Upper lobe of left lung (tissue), 6 donors: Measurements from ENCODE around the gene H6PD. TPM values are rescaled to one million over a fixed set of nuclear protein-coding genes. Genes with fewer than 3 reads are reported as not detected.

ENCODE experiments used
- ATAC-seq, 2 donors: fragments of 200-7000 bp; cut with Tn5 transposase; one replicate each; pipeline ENCODE4 v1.9.1; 2022; ENCODE audit warnings: mild to moderate bottlenecking in 2 of 2, moderate library complexity in 2 of 2; ENCODE audit not compliant: low FRiP score in 2 of 2
- DNase-seq, 2 donors: peaks; one replicate each; pipeline ENCODE4 v3.0.0-alpha.2; 2019 to 2020
- H3K27ac ChIP-seq, 4 donors: fragments of 200-600 bp; sonication (generic); one replicate each; pipeline ENCODE4 v1.5.1; 2016 to 2019
- H3K27me3 ChIP-seq, 4 donors: fragments of 200-600 bp; sonication (generic); one replicate each; pipeline ENCODE4 v1.5.1; 2017 to 2019
- H3K36me3 ChIP-seq, 4 donors: fragments of 200-600 bp; sonication (generic); one replicate each; pipeline ENCODE4 v1.5.1; 2016 to 2019
- H3K4me1 ChIP-seq, 4 donors: fragments of 200-600 bp; sonication (generic); one replicate each; pipeline ENCODE4 v1.5.1; 2018 to 2019
- H3K4me3 ChIP-seq, 4 donors: fragments of 200-600 bp; sonication (generic); one replicate each; pipeline ENCODE4 v1.5.1; 2017 to 2019; ENCODE audit warnings: mild to moderate bottlenecking in 2 of 4, moderate library complexity in 1 of 4
- H3K9me3 ChIP-seq, 4 donors: fragments of 200-600 bp; sonication (generic); one replicate each; pipeline ENCODE4 v1.5.1; 2018 to 2019
- EP300 ChIP-seq, 4 donors: sonication (generic); formaldehyde crosslinking; IDR thresholded peaks; one replicate each; pipeline ENCODE4 v1.5.1; 2017; ENCODE audit warnings: antibody characterized with exemption in 4 of 4, control low read depth in 2 of 4
- POLR2A ChIP-seq, 4 donors: fragments of 450-650 bp; IDR thresholded peaks; one replicate each; pipeline ENCODE4 v1.5.1; 2016 to 2017; ENCODE audit warnings: antibody characterized with exemption in 4 of 4, mild to moderate bottlenecking in 2 of 4
- POLR2AphosphoS5 ChIP-seq, 2 donors: sonication (generic); formaldehyde crosslinking; IDR thresholded peaks; one replicate each; pipeline ENCODE4 v1.5.1; 2017; ENCODE audit warnings: antibody characterized with exemption in 2 of 2
- WGBS, 2 donors: methylation state at CpG; one replicate each; pipeline ENCODE4 v1.1.5; 2017 to 2018; 5-methylcytosine and 5-hydroxymethylcytosine counted together
- total RNA-seq, 6 donors: library from RNA; depleted of rRNA in 4 of 6; stranded (reverse); fragments of >200 nt in 4 of 6; gene quantifications; one replicate each; pipeline versions ENCODE4 v1.1.0 to v1.2.1, GENCODE V29; 2016 to 2021
- TF ChIP-seq, protein P1 (sequence below), 6 experiments: fragments of 450-650 bp in 4 of 6; fragments of 200-600 bp in 2 of 6; sonication (generic) in 2 of 6; IDR thresholded peaks; one replicate each; pipeline ENCODE4 v1.5.1; 2016 to 2019; ENCODE audit warnings: antibody characterized with exemption in 6 of 6
- donor health status: DM: no; HTN: no; CAD: no; lungs with moderate emphysema.
- donor health status: DM: no; HTN: yes; CAD: no; lungs with severe emphysema.

H6PD gene
- total RNA-seq, 6 donors from 2014 or later, result 36.7 to 57.0 (median 44.5) TPM

DNA sequence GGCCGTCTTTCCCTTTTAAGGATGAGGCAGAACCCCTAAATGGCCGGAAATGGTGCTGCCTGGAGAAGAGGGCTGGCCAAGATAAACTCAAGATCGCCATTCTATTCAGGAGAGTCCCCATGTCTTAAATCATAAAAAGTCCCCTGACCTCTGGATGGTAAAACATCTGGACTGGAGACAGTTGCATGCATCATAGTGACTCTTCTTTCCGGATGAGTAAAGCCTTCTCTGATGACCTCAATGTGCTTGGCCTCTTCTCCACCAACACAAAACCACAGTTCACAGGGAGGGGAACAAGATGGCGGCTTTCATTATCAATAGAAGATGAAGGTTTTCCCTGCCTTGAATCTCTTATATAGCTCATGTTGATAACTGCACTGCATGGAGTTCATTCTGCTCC lies 27.5 kb upstream of the H6PD start:
- no peak for DNase-seq
- Histone ChIP-seq H3K4me1 (peaks cover 5 to 9% (median 7%) of the 10 kb centered on the region in 4 donors), H3K9me3 (no peaks in the 10 kb centered on the region), H3K27ac (no peak overlapping the region), H3K4me3 (no peak overlapping the region), H3K36me3 (no peaks in the 10 kb centered on the region), H3K27me3 (peaks cover 0 to 9% (median 0%) of the 10 kb centered on the region in 4 donors)
- TF ChIP-seq EP300 (IDR thresholded peaks at IDR 0.05) (no peak), POLR2AphosphoS5 (IDR thresholded peaks at IDR 0.05) (no peak), POLR2A (IDR thresholded peaks at IDR 0.05) (no peak)
- TF ChIP-seq, protein P1, sequence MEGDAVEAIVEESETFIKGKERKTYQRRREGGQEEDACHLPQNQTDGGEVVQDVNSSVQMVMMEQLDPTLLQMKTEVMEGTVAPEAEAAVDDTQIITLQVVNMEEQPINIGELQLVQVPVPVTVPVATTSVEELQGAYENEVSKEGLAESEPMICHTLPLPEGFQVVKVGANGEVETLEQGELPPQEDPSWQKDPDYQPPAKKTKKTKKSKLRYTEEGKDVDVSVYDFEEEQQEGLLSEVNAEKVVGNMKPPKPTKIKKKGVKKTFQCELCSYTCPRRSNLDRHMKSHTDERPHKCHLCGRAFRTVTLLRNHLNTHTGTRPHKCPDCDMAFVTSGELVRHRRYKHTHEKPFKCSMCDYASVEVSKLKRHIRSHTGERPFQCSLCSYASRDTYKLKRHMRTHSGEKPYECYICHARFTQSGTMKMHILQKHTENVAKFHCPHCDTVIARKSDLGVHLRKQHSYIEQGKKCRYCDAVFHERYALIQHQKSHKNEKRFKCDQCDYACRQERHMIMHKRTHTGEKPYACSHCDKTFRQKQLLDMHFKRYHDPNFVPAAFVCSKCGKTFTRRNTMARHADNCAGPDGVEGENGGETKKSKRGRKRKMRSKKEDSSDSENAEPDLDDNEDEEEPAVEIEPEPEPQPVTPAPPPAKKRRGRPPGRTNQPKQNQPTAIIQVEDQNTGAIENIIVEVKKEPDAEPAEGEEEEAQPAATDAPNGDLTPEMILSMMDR (IDR thresholded peaks at IDR 0.05), result no peak
- ATAC-seq, result peak in 1 of 2 donors; percentile 39
- 86 to 88% methylated on average over 5 of the region's 5 CpGs for WGBS, 2 donors

DNA sequence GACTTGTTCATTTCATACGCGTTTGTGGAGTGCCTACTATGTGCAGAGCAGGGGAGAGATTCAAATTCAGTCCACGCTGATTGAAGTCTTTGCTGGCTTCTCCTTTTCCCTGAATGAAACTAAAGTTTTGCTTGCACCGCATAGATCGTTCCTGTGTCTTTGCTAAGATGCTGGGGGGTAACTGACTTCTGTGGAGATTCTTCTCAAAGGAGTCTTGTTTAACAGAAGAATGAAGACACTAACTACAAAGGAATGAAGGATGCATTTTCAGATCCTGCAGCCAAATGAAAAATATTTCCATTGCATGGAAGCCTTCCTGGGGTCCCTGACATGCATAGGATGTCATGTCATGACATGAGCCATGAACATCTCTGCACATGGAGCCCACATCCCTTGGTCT lies 26.9 kb upstream of the H6PD start:
- TF ChIP-seq, protein P1 (IDR thresholded peaks at IDR 0.05), result no peak
- TF ChIP-seq POLR2AphosphoS5 (IDR thresholded peaks at IDR 0.05) (no peak), EP300 (IDR thresholded peaks at IDR 0.05) (no peak), POLR2A (IDR thresholded peaks at IDR 0.05) (no peak)
- Histone ChIP-seq H3K36me3 (no peaks in the 10 kb centered on the region), H3K4me3 (no peak overlapping the region), H3K27ac (no peak overlapping the region), H3K4me1 (peaks cover 0 to 3% (median under 1%) of the 10 kb centered on the region in 4 donors), H3K27me3 (peaks cover 0 to 3% (median 0%) of the 10 kb centered on the region in 4 donors), H3K9me3 (no peaks in the 10 kb centered on the region)
- no peak for ATAC-seq
- DNase-seq, result no peak
- 94% methylated on average over 5 of the region's 5 CpGs for WGBS, 2 donors

DNA sequence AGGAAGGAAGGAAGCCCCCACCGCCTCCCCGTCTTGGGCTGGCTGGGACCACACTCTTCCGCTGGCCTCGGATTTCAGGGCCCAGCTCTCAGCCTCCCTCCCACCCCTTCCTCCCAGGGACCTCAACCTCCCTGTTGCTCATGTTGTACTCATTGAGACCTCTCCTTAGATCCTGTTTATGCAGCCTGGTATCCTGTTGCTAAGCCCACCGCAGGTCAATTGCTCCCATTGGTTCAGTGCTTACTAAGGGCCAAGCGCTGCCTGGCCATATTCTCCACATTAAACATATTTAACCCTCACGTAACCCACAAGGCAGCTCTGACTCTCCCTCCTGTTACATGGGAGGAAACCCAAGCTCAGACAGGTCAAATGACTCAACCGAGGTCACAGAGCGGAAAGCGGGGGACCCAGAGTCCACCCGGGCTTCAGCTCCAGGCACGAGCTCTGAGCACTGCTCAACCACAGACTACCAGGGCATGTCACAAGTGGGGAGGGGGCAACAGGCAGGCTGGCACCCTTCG lies 23.2 kb upstream of the H6PD start:
- Histone ChIP-seq H3K4me1 (no peaks in the 10 kb centered on the region), H3K4me3 (no peak overlapping the region), H3K36me3 (no peaks in the 10 kb centered on the region), H3K9me3 (no peaks in the 10 kb centered on the region), H3K27me3 (no peaks in the 10 kb centered on the region), H3K27ac (no peak overlapping the region)
- WGBS, 2 donors, result 72 to 74% methylated on average over 13 of the region's 13 CpGs
- no peak for ATAC-seq
- no peak for DNase-seq
- TF ChIP-seq POLR2AphosphoS5 (IDR thresholded peaks at IDR 0.05) (no peak), POLR2A (IDR thresholded peaks at IDR 0.05) (no peak), EP300 (IDR thresholded peaks at IDR 0.05) (no peak)
- TF ChIP-seq, protein P1 (IDR thresholded peaks at IDR 0.05), result no peak

DNA sequence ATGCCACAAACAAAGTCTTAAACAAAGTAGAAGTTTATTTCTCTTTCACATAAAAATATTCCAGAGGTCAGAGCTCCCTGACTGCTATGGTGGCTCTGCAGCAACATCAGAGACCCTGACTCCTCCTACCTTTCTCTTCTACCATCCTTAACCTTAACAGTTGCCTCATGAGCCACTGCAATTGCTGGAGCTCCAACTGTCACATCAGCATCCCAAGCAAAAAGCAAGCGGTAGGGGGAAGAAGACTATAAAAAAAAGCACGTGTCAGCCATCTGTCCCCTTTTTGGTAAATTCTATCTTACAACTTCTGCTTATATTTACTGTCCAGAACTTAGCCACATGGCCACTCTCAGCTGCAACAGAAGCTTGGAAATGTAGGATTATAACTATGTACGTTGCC lies 21.8 kb upstream of the H6PD start:
- TF ChIP-seq, protein P1 (IDR thresholded peaks at IDR 0.05), result no peak
- TF ChIP-seq POLR2AphosphoS5 (IDR thresholded peaks at IDR 0.05), result no peak
- no peak for TF ChIP-seq EP300 (IDR thresholded peaks at IDR 0.05)
- no peak for DNase-seq
- no peak for ATAC-seq

DNA sequence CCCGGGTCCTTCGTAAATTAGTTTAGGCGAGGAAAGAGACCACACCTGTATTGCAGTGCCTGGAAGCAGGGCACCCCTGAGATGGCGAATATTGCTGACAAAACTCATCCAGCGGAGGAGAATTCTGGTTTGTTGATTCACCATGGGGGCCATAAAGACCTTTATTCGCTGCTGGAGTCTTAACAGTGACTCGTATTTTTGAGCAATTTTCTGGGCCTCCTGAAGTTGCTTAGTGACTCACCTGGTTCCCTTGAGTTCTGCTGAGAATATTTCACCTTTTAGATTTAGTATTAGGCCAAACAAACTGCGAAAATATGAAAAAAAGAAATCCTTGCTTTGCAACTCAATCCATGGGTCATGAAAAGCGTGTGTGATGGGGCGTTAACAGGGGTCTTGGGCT lies 20.6 kb upstream of the H6PD start:
- DNase-seq (no peak), ATAC-seq (no peak)
- no peaks in the 10 kb centered on the region for H3K36me3 ChIP-seq
- 85 to 91% methylated on average over 10 of the region's 10 CpGs for WGBS, 2 donors
- TF ChIP-seq EP300 (IDR thresholded peaks at IDR 0.05) (no peak), POLR2AphosphoS5 (IDR thresholded peaks at IDR 0.05) (no peak), POLR2A (IDR thresholded peaks at IDR 0.05) (no peak)
- TF ChIP-seq, protein P1 (IDR thresholded peaks at IDR 0.05), result no peak
- H3K4me3 ChIP-seq, result no peak overlapping the region
- H3K27me3 ChIP-seq, result no peaks in the 10 kb centered on the region
- H3K27ac ChIP-seq, result no peak overlapping the region
- no peaks in the 10 kb centered on the region for H3K9me3 ChIP-seq
- no peaks in the 10 kb centered on the region for H3K4me1 ChIP-seq

More for the DNA sequence above, 21.8 kb upstream of the H6PD start:
- H3K9me3 ChIP-seq, result no peaks in the 10 kb centered on the region
- H3K27ac ChIP-seq, result no peak overlapping the region
- H3K4me3 ChIP-seq, result no peak overlapping the region
- no peaks in the 10 kb centered on the region for H3K27me3 ChIP-seq
- H3K36me3 ChIP-seq, result no peaks in the 10 kb centered on the region
- H3K4me1 ChIP-seq, result no peaks in the 10 kb centered on the region
- WGBS, 2 donors, result 75 to 79% methylated on average over 3 of the region's 3 CpGs
